Measurements from ENCODE around the gene PLEKHM3. TPM values are rescaled to one million over a fixed set of nuclear protein-coding genes. Genes with fewer than 3 reads are reported as not detected.

The PLEKHM3 gene
- total and polyA plus RNA-seq, 2 donors (not counting 3 experiments of a cell fraction or from before 2014, with no cell fraction given), result 3.1 to 9.1 TPM

- FAIRE-seq, result no peak
- H3K4me3 ChIP-seq (replicated peaks in 1 of 3; ENCODE audit: insufficient read depth in 1 of 3, low read depth in 1 of 3, low read length in 3 of 3), result no peak overlapping the region
- H3K4me2 ChIP-seq (ENCODE audit: insufficient read depth, low read length), result no peak overlapping the region
- dilution Hi-C loops (cut with MboI; ENCODE audit: extremely low pct_ligation_motif_present, low sequenced_read_pairs), result no loop called here
- H3K27me3 ChIP-seq (ENCODE audit: control insufficient read depth in 2 of 2, insufficient read depth in 2 of 2, low read length in 2 of 2), result no peaks in the 10 kb centered on the region
- H3K9me3 ChIP-seq (replicated peaks; ENCODE audit: control insufficient read depth, insufficient read depth, low read length), result no peaks in the 10 kb centered on the region
- no peak overlapping the region for H2AFZ ChIP-seq (ENCODE audit: low read depth, low read length)
- DNase-seq (ENCODE audit: low read depth, low spot score), result no peak
- H4K20me1 ChIP-seq (replicated peaks; ENCODE audit: control insufficient read depth, extremely low read depth, insufficient read depth, low read length), result no peaks in the 10 kb centered on the region
- no peaks in the 10 kb centered on the region for H3K4me1 ChIP-seq (ENCODE audit: control insufficient read depth, extremely low read depth, insufficient read depth, low read length)
- intact Hi-C loops (cut with micrococcal nuclease), result no loop called here
- H3K9me1 ChIP-seq (replicated peaks; ENCODE audit: control insufficient read depth, extremely low read depth, insufficient read depth, low read length), result no peaks in the 10 kb centered on the region
- no peaks in the 10 kb centered on the region for H3K79me2 ChIP-seq (ENCODE audit: control insufficient read depth, insufficient read depth, low read length)
- no peaks in the 10 kb centered on the region for H3K36me3 ChIP-seq (ENCODE audit: control insufficient read depth in 2 of 2, extremely low read depth in 1 of 2, insufficient read depth in 2 of 2, low read length in 2 of 2)
- ChIA-PET CTCF (no interaction called here), POLR2A (no interaction called here)
- no TSS peak for BruUV-seq (replicated peaks)
- TF ChIP-seq, protein P1, sequence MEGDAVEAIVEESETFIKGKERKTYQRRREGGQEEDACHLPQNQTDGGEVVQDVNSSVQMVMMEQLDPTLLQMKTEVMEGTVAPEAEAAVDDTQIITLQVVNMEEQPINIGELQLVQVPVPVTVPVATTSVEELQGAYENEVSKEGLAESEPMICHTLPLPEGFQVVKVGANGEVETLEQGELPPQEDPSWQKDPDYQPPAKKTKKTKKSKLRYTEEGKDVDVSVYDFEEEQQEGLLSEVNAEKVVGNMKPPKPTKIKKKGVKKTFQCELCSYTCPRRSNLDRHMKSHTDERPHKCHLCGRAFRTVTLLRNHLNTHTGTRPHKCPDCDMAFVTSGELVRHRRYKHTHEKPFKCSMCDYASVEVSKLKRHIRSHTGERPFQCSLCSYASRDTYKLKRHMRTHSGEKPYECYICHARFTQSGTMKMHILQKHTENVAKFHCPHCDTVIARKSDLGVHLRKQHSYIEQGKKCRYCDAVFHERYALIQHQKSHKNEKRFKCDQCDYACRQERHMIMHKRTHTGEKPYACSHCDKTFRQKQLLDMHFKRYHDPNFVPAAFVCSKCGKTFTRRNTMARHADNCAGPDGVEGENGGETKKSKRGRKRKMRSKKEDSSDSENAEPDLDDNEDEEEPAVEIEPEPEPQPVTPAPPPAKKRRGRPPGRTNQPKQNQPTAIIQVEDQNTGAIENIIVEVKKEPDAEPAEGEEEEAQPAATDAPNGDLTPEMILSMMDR (IDR thresholded peaks at IDR 0.05; ENCODE audit: extremely low read depth in 1 of 2, insufficient read depth in 1 of 2, low read depth in 1 of 2, low read length in 2 of 2), result no peak
- TF ChIP-seq, protein P2, sequence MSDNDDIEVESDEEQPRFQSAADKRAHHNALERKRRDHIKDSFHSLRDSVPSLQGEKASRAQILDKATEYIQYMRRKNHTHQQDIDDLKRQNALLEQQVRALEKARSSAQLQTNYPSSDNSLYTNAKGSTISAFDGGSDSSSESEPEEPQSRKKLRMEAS (IDR thresholded peaks at IDR 0.05; ENCODE audit: insufficient read depth, insufficient read length), result no peak
- H3K9ac ChIP-seq (replicated peaks; ENCODE audit: extremely low read depth, insufficient read depth, low read length), result no peak overlapping the region
- no peak overlapping the region for H3K27ac ChIP-seq (ENCODE audit: insufficient read depth, low read depth, low read length)
Measured at GRCh38 chr2:207960911-207961310, 64.4 kb downstream of the PLEKHM3 start.

DNA sequence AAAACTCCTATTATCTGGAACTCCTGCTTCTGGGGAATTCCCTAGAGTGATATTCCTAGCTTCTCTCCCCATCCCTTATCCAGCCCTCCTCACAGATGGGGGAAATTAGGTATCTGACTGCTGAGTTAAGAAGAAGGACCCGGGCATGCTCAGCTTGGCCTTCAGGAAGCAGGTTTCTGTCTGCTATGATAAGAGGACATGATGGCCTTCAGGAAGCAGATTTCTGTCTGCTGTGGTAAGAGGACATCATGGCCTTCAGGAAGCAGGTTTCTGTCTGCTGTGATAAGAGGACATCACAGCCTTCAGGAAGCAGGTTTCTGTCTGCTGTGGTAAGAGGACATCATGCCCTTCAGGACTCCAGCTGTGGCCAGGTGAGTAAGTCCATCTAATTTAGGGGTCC lies 65.2 kb downstream of the PLEKHM3 start:
- Histone ChIP-seq H3K4me2 (ENCODE audit: insufficient read depth, low read length) (no peak overlapping the region), H3K4me3 (replicated peaks in 1 of 3; ENCODE audit: insufficient read depth in 1 of 3, low read depth in 1 of 3, low read length in 3 of 3) (no peak overlapping the region), H3K79me2 (ENCODE audit: control insufficient read depth, insufficient read depth, low read length) (no peaks in the 10 kb centered on the region), H3K36me3 (ENCODE audit: control insufficient read depth in 2 of 2, extremely low read depth in 1 of 2, insufficient read depth in 2 of 2, low read length in 2 of 2) (no peaks in the 10 kb centered on the region), H3K27me3 (ENCODE audit: control insufficient read depth in 2 of 2, insufficient read depth in 2 of 2, low read length in 2 of 2) (no peaks in the 10 kb centered on the region), H2AFZ (ENCODE audit: low read depth, low read length) (no peak overlapping the region), H3K9me1 (replicated peaks; ENCODE audit: control insufficient read depth, extremely low read depth, insufficient read depth, low read length) (no peaks in the 10 kb centered on the region), H3K4me1 (ENCODE audit: control insufficient read depth, extremely low read depth, insufficient read depth, low read length) (no peaks in the 10 kb centered on the region), H3K9me3 (replicated peaks; ENCODE audit: control insufficient read depth, insufficient read depth, low read length) (no peaks in the 10 kb centered on the region), H3K9ac (replicated peaks; ENCODE audit: extremely low read depth, insufficient read depth, low read length) (no peak overlapping the region), H4K20me1 (replicated peaks; ENCODE audit: control insufficient read depth, extremely low read depth, insufficient read depth, low read length) (no peaks in the 10 kb centered on the region), H3K27ac (ENCODE audit: insufficient read depth, low read depth, low read length) (no peak overlapping the region)
- CTCF ChIA-PET, result interaction anchor here (0.8 to 1.4 kb wide), 2 partner anchors 11 to 13 kb away, joined by 3 read pairs; no protein-coding TSS in a partner anchor
- POLR2A ChIA-PET, result no interaction called here
- DNase-seq (ENCODE audit: low read depth, low spot score) (peak; percentile 8), FAIRE-seq (no peak)
- TF ChIP-seq, protein P1 (IDR thresholded peaks at IDR 0.05; ENCODE audit: extremely low read depth in 1 of 2, insufficient read depth in 1 of 2, low read depth in 1 of 2, low read length in 2 of 2), result no peak
- TF ChIP-seq JUN (IDR thresholded peaks at IDR 0.05; ENCODE audit: borderline replicate concordance, insufficient read depth, insufficient read length, low read depth) (no peak), FOS (IDR thresholded peaks at IDR 0.05; ENCODE audit: borderline replicate concordance, insufficient read depth, low read length) (no peak), GATA2 (IDR thresholded peaks at IDR 0.05; ENCODE audit: insufficient read depth, insufficient read length, low read depth, low read length) (no peak), POLR2A (IDR thresholded peaks at IDR 0.05; ENCODE audit: low read depth, low read length) (no peak), EZH2 (IDR thresholded peaks at IDR 0.05; ENCODE audit: borderline replicate concordance, low read depth, low read length, severe bottlenecking) (no peak), MYC (IDR thresholded peaks at IDR 0.05; ENCODE audit: low read depth, low read length) (no peak), POLR2AphosphoS5 (IDR thresholded peaks at IDR 0.05; ENCODE audit: insufficient read depth, low read depth, low read length) (no peak)
- TF ChIP-seq, protein P2 (IDR thresholded peaks at IDR 0.05; ENCODE audit: insufficient read depth, insufficient read length), result no peak
- dilution Hi-C loops (cut with MboI; ENCODE audit: extremely low pct_ligation_motif_present, low sequenced_read_pairs) (no loop called here), intact Hi-C loops (cut with micrococcal nuclease) (no loop called here)
- BruUV-seq (replicated peaks), result no TSS peak
